ENCODE measurements around the gene GRIN1.
"Not testable (repeated sequence)": the region's sequence is repeated elsewhere in the genome, so short reads cannot be mapped to it uniquely, and the experiment has no call there.

The GRIN1 gene

GRCh38 chr9:137111788-137112563 lies 27.0 kb upstream of the GRIN1 start:
- no peak for DNase-seq

DNA sequence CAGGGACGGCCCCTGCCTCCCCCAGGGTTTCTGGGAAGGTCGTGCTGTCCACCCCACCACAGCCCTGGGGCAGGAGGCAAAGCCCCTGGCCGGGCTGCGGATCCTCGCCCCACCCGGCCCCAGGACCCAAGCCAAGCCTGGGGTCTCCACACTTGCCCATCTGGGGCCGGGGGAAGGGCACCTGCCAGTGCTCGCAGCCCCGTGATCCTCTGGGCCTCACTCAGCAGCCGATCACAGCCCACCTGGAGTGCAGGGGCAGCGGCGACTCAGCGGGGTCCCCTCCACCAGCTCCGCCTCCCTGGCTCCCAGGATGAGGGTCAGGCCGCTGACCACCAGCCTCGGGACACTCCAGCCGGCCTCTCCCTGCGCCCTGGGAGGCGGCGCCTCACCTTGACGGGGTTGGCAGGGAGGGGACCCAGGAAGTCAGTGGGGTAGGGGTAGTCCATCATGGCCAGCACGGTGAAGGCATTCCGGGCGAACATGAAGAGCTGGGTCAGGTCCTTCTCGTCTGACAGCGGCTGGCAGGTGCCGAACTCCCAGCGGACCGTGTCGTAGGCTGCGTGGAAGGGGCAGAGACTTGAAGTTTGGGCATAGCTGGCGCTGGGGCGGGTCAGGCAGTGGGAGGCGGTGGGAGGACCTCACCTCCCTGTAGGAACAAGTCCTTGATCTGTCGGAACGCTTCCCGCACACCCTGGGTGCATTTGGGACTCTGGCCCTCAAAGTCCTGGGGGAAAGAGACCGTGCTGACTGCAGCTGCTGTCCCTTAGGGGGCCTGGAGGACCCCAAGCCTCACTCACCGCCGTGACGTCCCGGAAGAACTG lies 26.2 kb upstream of the GRIN1 start:
- no peak for DNase-seq

DNA sequence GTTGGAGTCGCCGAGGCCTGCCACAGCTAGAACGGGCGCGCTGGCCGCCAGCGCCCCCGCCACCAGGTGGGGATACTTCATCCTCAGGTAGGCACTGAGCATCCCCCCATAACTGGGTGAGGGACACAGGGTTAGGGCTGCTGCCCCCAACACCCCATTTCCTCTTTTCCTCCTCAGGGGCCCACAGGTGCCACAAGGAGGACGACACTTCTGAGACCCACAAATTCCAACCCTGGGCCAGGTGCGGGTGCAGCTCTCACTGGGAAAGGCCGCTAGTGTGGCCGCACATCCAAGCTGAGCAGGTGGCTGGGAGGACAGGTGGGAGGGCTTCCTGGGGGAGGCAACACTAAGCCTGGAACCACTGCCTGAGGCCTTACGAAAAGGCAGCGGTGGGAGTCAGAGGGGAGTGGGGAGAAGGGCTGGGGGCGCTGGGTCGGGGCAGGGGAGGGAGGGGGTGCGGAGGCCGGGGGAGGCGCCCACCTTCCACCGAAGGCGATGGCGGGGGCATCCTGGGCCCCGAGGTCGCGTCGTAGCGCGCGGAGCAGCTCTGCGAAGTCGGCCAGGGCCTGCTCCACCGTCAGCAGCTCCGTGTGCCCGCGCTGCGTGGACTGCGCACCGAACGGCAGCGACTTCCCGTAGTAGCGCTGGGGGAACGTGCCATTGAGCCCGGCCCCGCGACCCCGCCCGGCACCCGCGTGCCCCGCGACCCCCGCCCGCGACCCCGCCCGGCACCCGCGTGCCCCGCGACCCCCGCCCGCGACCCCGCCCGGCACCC lies 25.4 kb upstream of the GRIN1 start:
- DNase-seq = no peak

- DNase-seq = no peak
Observed at GRCh38 chr9:137114220-137114612, 24.7 kb upstream of the GRIN1 start.

DNA sequence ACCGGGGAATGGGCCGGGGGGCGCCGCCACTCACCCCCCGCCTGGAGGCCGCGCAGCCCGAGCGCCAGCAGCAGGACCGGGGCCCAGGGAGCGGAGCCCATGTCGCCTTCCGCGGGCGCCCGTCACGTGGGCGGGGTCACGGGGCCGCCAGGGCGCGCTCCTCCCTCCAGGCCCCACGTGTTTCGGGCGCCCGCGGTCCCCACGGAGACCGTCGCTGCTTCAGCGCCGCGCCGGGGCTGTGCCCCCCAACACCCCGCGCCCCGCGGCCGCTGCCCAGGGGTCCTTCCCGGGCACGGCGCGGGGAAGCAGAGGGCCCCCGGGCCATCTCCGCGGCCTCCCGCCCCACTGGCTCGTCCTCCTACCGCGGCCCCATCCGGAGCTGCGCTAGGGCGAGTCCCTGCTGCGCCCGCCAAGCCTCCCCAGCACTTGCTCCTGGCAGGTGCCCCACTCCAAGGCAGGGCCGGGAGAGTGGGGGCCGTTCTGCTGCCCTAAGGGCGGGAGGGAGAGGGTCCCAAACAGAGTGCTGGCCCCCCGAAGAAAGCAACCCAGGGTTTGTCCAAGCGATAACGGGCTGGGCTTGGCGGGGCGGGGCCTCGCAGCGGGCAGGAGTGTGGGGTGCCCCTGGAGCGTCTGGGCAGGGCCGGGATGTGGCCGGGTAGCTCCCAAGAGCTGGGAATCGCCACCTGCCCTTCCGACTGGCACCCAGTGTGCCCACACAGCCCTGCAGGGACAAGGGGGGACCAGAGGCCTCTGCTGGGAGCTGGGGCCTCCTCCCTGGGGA lies 24.2 kb upstream of the GRIN1 start, which contains the start of gene DPP7:
DPP7 (minus strand) TSS at position 121 of the 781 bp plus-strand sequence; CDS start at position 101, 20 bp downstream.
- peak in 1 of 2 experiments; percentile 36 for DNase-seq

DNA sequence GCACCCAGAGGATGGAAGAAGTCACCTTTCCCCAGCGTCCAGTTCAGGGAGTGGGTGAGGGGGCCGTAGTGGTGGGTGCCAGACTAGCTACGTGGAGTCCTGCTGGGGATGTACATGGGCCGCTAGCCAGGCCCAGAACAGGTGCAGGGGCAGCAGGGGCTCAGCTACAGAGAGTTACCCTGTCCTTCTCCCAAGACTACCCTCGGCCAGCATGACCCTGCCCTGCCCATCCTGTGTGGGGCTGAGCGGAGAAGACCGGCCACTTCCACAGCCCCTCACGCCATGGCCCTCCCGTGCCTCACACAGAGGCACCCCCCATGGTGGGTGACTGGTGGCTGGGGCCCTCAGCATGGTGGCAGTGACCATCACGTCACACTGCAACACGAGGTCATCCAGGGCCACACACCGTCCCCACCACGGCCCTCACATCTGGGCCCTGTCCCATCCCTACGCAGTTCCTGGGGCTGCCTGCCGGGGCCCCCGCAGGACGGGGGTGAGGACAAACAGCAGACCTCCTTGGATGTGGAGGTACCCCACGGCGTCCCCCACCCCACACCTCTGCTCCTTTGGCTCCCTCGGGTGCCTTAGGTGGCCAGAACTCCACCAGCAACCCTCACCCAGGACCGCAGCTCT lies 23.4 kb upstream of the GRIN1 start:
- DNase-seq = no peak

DNA sequence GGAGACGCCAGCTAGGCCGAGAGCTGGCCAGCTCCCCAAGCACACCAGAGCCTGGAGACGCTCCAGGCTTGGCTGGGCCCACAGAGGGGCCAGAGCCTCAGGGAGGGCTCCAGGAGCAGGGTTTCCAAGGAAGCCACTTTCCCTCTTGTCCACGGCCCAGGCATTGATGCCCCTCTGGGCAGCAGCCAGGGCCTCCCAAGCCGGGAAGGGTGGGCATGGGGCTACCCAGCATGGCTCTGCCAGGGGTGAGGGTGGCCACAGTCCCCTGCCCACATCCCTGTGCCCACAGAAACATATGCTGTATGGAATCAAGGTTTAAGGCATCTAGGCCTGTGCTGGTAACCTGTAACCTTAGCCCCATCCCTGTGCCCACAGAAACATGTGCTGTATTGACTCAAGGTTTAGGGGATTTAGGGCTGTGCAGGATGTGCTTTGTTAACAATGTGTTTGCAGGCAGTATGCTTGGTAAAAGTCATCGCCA lies 22.9 kb upstream of the GRIN1 start:
- DNase-seq = no peak

DNA sequence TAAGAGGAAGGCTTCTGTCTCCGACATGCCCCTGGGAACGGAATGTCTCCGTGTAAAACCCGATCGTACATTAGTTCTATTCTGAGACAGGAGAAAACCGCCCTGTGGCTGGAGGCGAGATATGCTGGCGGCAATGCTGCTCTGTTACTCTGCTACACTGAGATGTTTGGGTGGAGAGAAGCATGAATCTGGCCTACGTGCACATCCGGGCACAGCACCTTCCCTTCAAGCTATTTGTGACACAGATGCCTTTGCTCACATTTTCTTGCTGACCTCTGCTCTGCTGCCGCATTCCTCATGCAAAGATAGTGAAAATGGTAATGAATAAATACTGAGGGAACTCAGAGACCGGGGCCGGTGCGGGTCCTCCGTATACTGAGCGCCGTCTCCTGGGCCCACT lies 22.2 kb upstream of the GRIN1 start:
- DNase-seq = no peak

DNA sequence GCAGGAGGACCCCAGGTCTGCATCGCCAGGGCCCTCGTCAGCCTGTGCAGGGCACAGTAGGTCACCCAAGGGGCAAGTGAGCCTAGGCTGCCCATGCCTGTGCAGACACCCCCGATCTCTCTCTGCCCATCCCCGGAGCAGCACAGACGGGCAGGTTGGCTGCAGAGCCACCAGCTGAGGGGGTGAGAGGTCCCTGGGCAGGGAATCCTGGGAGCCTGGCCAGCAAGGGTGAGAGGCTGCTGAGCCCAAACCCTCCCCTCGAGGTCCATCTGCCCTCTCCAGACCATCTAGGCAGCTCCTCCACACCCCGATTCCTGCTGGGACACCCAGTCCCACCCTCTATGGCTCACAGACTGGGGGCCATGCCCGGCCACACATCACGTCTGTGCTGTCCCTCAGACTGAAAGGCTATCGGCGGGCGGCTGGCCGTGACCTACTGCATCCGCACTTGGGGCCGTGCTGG lies 21.7 kb upstream of the GRIN1 start:
- no peak for DNase-seq

GRCh38 chr9:137118092-137118603 lies 20.8 kb upstream of the GRIN1 start:
- DNase-seq = not testable (repeated sequence)

GRCh38 chr9:137121927-137122795 lies 16.8 kb upstream of the GRIN1 start:
- DNase-seq = not testable (repeated sequence)

DNA sequence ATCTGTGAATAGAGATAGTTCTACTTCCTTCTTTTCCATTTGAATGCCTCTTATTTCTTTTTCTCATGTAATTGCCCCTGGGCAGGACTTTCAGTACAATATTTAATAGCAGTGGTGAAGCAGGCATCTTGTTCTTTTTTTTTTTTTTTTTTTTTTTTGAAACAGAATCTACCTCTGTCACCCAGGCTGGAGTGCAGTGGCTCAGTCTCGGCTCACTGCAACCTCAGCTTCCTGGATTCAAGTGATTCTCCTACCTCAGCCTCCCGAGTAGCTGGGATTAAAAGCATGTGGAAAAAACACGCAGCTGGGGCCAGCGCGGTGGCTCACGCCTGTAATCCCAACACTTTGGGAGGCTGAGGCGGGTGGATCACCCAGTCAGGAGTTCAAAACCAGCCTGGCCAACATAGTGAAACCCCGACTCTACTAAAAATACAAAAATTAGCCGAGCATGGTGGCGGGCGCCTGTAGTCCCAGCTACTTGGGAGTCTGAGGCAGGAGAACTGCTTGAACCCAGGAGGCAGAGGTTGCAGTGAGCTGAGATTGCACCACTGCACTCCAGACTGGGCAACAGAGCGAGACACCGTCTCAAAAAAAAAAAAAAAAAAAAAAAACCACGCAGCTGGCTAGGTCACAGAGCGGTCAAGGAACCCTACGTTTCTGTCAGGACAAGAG lies 16.0 kb upstream of the GRIN1 start:
- DNase-seq = not testable (repeated sequence)

DNA sequence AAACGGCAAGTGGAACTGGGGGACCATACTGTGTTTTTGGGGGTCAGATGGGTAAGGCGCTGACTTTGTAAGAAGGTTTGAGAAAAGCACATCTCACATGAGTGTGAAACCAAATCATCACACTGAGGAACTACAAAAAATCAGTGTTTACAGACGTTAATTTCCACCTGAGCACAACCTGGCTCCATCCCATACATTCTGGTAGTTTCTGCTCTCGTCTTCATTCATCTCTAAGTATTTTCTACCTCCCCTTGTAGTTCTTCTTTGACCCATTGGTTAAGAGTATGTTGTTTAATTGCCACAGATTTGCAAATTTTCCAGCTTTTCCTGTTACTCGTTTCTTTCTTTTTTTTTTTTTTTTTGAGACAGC lies 15.5 kb upstream of the GRIN1 start:
- no peak for DNase-seq

- not testable (repeated sequence) for DNase-seq
Observed at GRCh38 chr9:137123952-137124462, 14.9 kb upstream of the GRIN1 start.

DNA sequence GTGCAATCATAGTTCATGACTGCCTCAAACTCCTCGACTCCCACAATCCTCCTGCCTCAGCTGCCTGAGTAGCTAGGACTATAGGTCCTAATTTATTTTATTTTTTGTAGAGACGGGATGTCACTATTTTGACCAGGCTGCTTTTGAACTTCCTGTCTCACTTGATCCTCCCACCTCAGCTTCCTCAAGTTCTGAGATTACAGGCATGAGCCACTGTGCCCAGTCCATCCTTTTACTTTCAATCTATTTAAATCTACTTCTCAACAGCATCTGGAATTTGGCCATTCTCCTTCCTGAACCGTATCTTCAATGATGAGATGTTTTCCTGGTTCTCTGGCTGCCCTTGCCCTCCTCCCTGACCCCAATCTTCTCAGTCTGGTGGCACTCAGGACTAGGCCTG lies 12.2 kb upstream of the GRIN1 start:
- DNase-seq = no peak

- DNase-seq = no peak
Observed at GRCh38 chr9:137127301-137128157, 11.4 kb upstream of the GRIN1 start.

- DNase-seq = no peak
Observed at GRCh38 chr9:137128158-137128861, 10.6 kb upstream of the GRIN1 start.

All from NCI-H446 (cell line).